ENCODE results near the gene UQCRFS1. TPM values are rescaled to one million over a fixed set of nuclear protein-coding genes. Genes with fewer than 3 reads are reported as not detected.

Gene UQCRFS1
- total RNA-seq, 5 donors from 2014 or later (not counting 1 experiment from before 2014, with no cell fraction given): 17.3 to 24.4 (median 18.6) TPM

DNA sequence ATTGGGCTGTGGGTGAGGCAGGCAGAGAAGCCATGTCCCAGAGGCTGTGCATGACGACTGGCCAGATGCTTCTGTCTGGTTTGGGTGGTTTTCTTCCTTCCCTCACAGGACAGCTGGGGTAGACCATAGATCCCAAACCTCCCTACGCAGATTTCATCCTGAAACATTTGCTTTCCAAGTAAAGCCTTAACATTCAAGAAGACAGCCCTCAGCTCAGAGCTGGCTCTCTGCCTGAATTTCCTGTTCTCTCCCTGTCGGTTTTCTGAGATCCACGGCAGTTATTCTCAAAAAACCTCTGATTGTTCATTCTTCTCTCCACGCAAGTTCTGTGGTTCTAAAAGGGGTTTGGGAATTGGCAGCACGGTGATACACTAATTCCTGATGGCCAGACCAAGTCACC lies 25.3 kb downstream of the UQCRFS1 start:
- Mint-ChIP-seq H3K36me3 (no peaks in the 10 kb centered on the region), H3K27me3 (peaks cover 0 to 10% of the 10 kb centered on the region in 2 donors), H3K4me1 (no peaks in the 10 kb centered on the region), H3K27ac (no peak overlapping the region), H3K4me3 (no peak overlapping the region), H3K9me3 (no peaks in the 10 kb centered on the region)
- 83% methylated on average over 2 of the region's 6 CpGs for WGBS (ENCODE audit: insufficient coverage)
- H3K27ac ChIP-seq (ENCODE audit: low read length): no peak overlapping the region
- H3K9me3 ChIP-seq: no peaks in the 10 kb centered on the region
- H3K4me3 ChIP-seq (ENCODE audit: control insufficient read depth in 1 of 2, extremely low read depth in 1 of 2, low read length in 1 of 2): no peak overlapping the region
- H3K36me3 ChIP-seq (ENCODE audit: control insufficient read depth in 2 of 2, extremely low read depth in 1 of 2, insufficient read depth in 1 of 2, low read length in 1 of 2): no peaks in the 10 kb centered on the region
- H3K27me3 ChIP-seq (replicated peaks in 1 of 2; ENCODE audit: control insufficient read depth in 2 of 2, extremely low read depth in 1 of 2, insufficient read depth in 2 of 2, low read length in 1 of 2): peaks cover 0 to 4% of the 10 kb centered on the region in 2 experiments
- no peaks in the 10 kb centered on the region for H3K4me1 ChIP-seq (ENCODE audit: control insufficient read depth in 1 of 2, extremely low read depth in 1 of 2, insufficient read depth in 2 of 2, low read length in 2 of 2)
- DNase-seq (no peak), ATAC-seq (replicated peaks in 1 of 4) (no peak)
- POLR2A ChIA-PET: no interaction called here
- CTCF ChIA-PET: no interaction called here

DNA sequence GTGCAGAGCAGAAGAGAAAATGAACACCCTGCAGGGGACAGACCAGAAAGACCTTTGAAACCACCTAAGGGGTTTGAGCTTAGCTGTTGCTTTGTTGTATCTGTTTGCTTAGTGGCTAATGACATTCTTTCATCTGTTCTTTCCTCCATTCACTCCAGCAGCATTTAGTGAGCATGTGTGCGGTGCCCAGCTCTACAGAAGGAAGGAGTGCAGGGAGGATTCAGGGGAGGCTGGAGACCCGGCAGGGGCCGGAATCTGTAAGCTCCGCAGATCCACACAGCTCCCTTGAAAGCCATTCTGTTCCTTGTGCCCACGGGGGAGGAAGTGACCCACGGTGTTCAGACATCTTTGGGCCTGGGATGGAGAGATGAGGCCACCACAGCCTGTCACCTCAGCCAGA lies 27.5 kb downstream of the UQCRFS1 start:
- Mint-ChIP-seq H3K36me3 (no peaks in the 10 kb centered on the region), H3K4me1 (no peaks in the 10 kb centered on the region), H3K4me3 (no peak overlapping the region), H3K27me3 (peaks cover 0 to 10% of the 10 kb centered on the region in 2 donors), H3K9me3 (no peaks in the 10 kb centered on the region), H3K27ac (no peak overlapping the region)
- DNase-seq (no peak), ATAC-seq (replicated peaks in 1 of 4) (no peak)
- ChIA-PET POLR2A (no interaction called here), CTCF (interaction anchor here in 1 of 2 donors (0.5 kb wide), 1 partner anchor 383 kb away, joined by 5 read pairs; no protein-coding TSS in a partner anchor)
- Histone ChIP-seq H3K36me3 (ENCODE audit: control insufficient read depth in 2 of 2, extremely low read depth in 1 of 2, insufficient read depth in 1 of 2, low read length in 1 of 2) (no peaks in the 10 kb centered on the region), H3K4me3 (ENCODE audit: control insufficient read depth in 1 of 2, extremely low read depth in 1 of 2, low read length in 1 of 2) (no peak overlapping the region), H3K4me1 (ENCODE audit: control insufficient read depth in 1 of 2, extremely low read depth in 1 of 2, insufficient read depth in 2 of 2, low read length in 2 of 2) (no peaks in the 10 kb centered on the region), H3K27me3 (replicated peaks in 1 of 2; ENCODE audit: control insufficient read depth in 2 of 2, extremely low read depth in 1 of 2, insufficient read depth in 2 of 2, low read length in 1 of 2) (peaks cover 0 to under 1% of the 10 kb centered on the region in 2 experiments), H3K9me3 (no peaks in the 10 kb centered on the region), H3K27ac (ENCODE audit: low read length) (no peak overlapping the region)
- WGBS (ENCODE audit: insufficient coverage): 86% methylated on average over 4 of the region's 6 CpGs

DNA sequence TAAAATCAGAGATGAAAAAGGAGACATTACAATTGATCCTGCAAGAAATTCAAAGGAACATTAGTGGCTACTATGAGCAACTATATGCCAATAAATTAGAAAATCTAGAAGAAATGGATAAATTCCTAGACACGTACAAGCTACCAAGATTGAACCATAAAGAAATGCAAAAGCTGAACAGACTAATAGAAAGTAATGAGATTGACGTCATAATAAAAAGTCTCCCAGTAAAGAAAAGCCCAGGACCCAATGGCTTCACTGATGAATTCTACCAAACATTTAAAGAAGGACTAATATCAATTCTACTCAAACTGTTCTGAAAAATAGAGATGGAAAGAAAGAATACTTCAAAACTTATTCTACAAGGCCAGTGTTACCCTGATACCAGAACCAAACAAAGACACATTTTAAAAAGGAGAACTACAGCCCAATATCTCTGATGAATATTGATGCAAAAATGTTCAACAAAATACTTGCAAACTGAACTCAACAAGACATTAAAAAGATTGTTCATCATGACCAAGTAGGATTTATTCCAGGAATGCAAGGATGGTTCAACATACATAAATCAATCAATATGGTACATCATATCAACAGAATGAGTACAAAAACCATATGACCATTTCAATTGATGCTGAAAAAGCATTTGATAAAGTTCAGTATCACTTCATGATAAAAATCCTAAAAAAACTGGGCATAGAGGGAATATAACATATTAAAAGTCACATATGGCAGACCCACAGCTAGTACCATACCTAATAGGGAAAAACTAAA lies 35.8 kb downstream of the UQCRFS1 start:
- Mint-ChIP-seq H3K9me3 (peaks cover 28 to 52% (median 45%) of the 10 kb centered on the region in 3 donors), H3K4me1 (no peaks in the 10 kb centered on the region), H3K27me3 (peaks cover 0 to 6% of the 10 kb centered on the region in 2 donors), H3K27ac (no peak overlapping the region), H3K36me3 (peaks cover 4% of the 10 kb centered on the region), H3K4me3 (no peak overlapping the region)
- no peaks in the 10 kb centered on the region for H3K27me3 ChIP-seq (replicated peaks in 1 of 2; ENCODE audit: control insufficient read depth in 2 of 2, extremely low read depth in 1 of 2, insufficient read depth in 2 of 2, low read length in 1 of 2)
- H3K9me3 ChIP-seq: no peaks in the 10 kb centered on the region
- H3K36me3 ChIP-seq (ENCODE audit: control insufficient read depth in 2 of 2, extremely low read depth in 1 of 2, insufficient read depth in 1 of 2, low read length in 1 of 2): no peaks in the 10 kb centered on the region
- DNase-seq (no peak), ATAC-seq (replicated peaks in 1 of 4) (no peak)
- CTCF ChIA-PET: no interaction called here
- no CpG with 5 or more reads among the region's 2 CpGs for WGBS (ENCODE audit: insufficient coverage)
- no peak overlapping the region for H3K4me3 ChIP-seq (ENCODE audit: control insufficient read depth in 1 of 2, extremely low read depth in 1 of 2, low read length in 1 of 2)
- H3K27ac ChIP-seq (ENCODE audit: low read length): no peak overlapping the region
- POLR2A ChIA-PET: no interaction called here
- H3K4me1 ChIP-seq (ENCODE audit: control insufficient read depth in 1 of 2, extremely low read depth in 1 of 2, insufficient read depth in 2 of 2, low read length in 2 of 2): no peaks in the 10 kb centered on the region

DNA sequence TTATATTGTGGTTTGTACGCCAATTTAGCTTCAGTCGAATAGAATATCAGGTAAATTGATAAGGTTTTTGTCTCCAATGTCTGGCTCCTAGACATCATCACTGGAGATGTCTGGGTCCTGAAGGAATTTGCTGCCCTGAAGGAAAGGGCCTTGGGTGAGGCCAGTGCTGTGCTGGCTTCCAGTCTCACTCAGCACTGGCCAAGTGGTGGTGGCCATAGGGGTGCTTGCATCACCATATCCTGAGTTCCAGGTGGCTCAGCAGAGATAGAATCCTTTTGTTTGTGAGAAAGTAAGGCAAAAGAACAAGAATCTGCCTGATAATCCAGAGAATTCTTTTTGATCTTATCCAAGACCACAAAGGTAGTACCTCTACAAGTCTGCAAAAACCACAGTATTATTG lies 39.1 kb downstream of the UQCRFS1 start:
- no peaks in the 10 kb centered on the region for H3K27me3 Mint-ChIP-seq
- H3K4me3 Mint-ChIP-seq: no peak overlapping the region
- peaks cover 4% of the 10 kb centered on the region for H3K36me3 Mint-ChIP-seq
- Histone ChIP-seq H3K4me3 (ENCODE audit: control insufficient read depth in 1 of 2, extremely low read depth in 1 of 2, low read length in 1 of 2) (no peak overlapping the region), H3K36me3 (ENCODE audit: control insufficient read depth in 2 of 2, extremely low read depth in 1 of 2, insufficient read depth in 1 of 2, low read length in 1 of 2) (no peaks in the 10 kb centered on the region), H3K27ac (ENCODE audit: low read length) (no peak overlapping the region), H3K27me3 (replicated peaks in 1 of 2; ENCODE audit: control insufficient read depth in 2 of 2, extremely low read depth in 1 of 2, insufficient read depth in 2 of 2, low read length in 1 of 2) (no peaks in the 10 kb centered on the region), H3K4me1 (ENCODE audit: control insufficient read depth in 1 of 2, extremely low read depth in 1 of 2, insufficient read depth in 2 of 2, low read length in 2 of 2) (no peaks in the 10 kb centered on the region), H3K9me3 (peaks cover 4% of the 10 kb centered on the region)
- ATAC-seq (replicated peaks in 1 of 4) (no peak), DNase-seq (no peak)
- POLR2A ChIA-PET: no interaction called here
- 63% methylated on average over 2 of the region's 2 CpGs for WGBS (ENCODE audit: insufficient coverage)
- H3K9me3 Mint-ChIP-seq: peaks cover 23 to 53% (median 48%) of the 10 kb centered on the region in 3 donors
- H3K4me1 Mint-ChIP-seq: no peaks in the 10 kb centered on the region
- CTCF ChIA-PET: no interaction called here
- no peak overlapping the region for H3K27ac Mint-ChIP-seq

DNA sequence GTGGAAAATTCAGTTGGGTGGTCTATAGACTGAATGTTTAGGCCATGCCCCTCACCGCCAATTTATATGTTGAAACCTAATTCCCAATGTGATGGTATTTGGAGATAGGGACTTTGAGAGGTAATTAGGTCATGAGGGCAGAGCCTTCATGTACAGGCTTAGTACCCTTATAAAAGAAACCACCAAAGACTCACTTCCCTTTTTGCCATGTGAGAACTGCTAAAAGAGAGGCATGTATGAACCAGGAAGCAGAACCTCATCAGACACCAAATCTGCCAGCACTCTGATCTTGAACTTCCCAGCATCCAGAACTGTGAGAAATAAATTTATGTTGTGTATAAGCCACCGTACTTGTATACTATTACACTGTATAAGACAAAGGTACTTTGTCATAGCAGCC lies 40.6 kb downstream of the UQCRFS1 start:
- Histone ChIP-seq H3K9me3 (peaks cover 4% of the 10 kb centered on the region), H3K4me1 (ENCODE audit: control insufficient read depth in 1 of 2, extremely low read depth in 1 of 2, insufficient read depth in 2 of 2, low read length in 2 of 2) (no peaks in the 10 kb centered on the region), H3K36me3 (ENCODE audit: control insufficient read depth in 2 of 2, extremely low read depth in 1 of 2, insufficient read depth in 1 of 2, low read length in 1 of 2) (no peaks in the 10 kb centered on the region), H3K4me3 (ENCODE audit: control insufficient read depth in 1 of 2, extremely low read depth in 1 of 2, low read length in 1 of 2) (no peak overlapping the region), H3K27ac (ENCODE audit: low read length) (no peak overlapping the region), H3K27me3 (replicated peaks in 1 of 2; ENCODE audit: control insufficient read depth in 2 of 2, extremely low read depth in 1 of 2, insufficient read depth in 2 of 2, low read length in 1 of 2) (no peaks in the 10 kb centered on the region)
- Mint-ChIP-seq H3K9me3 (peaks cover 23 to 47% (median 46%) of the 10 kb centered on the region in 3 donors), H3K4me1 (no peaks in the 10 kb centered on the region), H3K36me3 (peaks cover 4% of the 10 kb centered on the region), H3K27me3 (no peaks in the 10 kb centered on the region), H3K4me3 (no peak overlapping the region), H3K27ac (no peak overlapping the region)
- WGBS (ENCODE audit: insufficient coverage): no CpG with 5 or more reads among the region's 2 CpGs
- CTCF ChIA-PET: no interaction called here
- ATAC-seq (replicated peaks in 1 of 4) (no peak), DNase-seq (no peak)
- POLR2A ChIA-PET: no interaction called here

DNA sequence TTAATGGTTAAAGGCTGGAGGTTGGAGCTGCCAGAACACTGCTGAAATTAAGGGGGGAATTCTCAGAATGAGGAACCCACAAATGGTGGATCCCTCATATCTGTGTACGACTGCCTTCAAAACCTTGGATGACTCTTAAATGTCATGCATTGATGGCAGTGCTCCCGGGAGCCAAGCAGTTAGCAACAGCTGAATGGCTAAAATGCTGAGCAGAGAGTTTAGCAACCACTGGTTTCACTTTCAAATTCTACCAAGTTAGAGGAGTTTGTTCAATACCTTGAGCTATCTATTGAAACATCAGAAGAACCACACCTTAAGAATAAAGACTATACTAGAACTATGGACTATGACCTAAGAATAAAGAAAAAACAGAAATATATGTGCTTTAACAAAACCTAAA lies 41.4 kb downstream of the UQCRFS1 start:
- Histone ChIP-seq H3K36me3 (ENCODE audit: control insufficient read depth in 2 of 2, extremely low read depth in 1 of 2, insufficient read depth in 1 of 2, low read length in 1 of 2) (no peaks in the 10 kb centered on the region), H3K27me3 (replicated peaks in 1 of 2; ENCODE audit: control insufficient read depth in 2 of 2, extremely low read depth in 1 of 2, insufficient read depth in 2 of 2, low read length in 1 of 2) (no peaks in the 10 kb centered on the region), H3K4me3 (ENCODE audit: control insufficient read depth in 1 of 2, extremely low read depth in 1 of 2, low read length in 1 of 2) (no peak overlapping the region), H3K4me1 (ENCODE audit: control insufficient read depth in 1 of 2, extremely low read depth in 1 of 2, insufficient read depth in 2 of 2, low read length in 2 of 2) (no peaks in the 10 kb centered on the region), H3K27ac (ENCODE audit: low read length) (no peak overlapping the region), H3K9me3 (peaks cover 4% of the 10 kb centered on the region)
- Mint-ChIP-seq H3K4me3 (no peak overlapping the region), H3K9me3 (peaks cover 18 to 40% (median 39%) of the 10 kb centered on the region in 3 donors), H3K27ac (no peak overlapping the region), H3K36me3 (no peaks in the 10 kb centered on the region), H3K4me1 (no peaks in the 10 kb centered on the region), H3K27me3 (no peaks in the 10 kb centered on the region)
- WGBS (ENCODE audit: insufficient coverage): no CpG with 5 or more reads among the region's 2 CpGs
- POLR2A ChIA-PET: no interaction called here
- CTCF ChIA-PET: no interaction called here
- no peak for ATAC-seq (replicated peaks in 1 of 4)
- DNase-seq: no peak
